HUES6 (cell line): ENCODE results near the gene KCTD10.
A peak's percentile ranks its signal among the peaks of the same experiment; 100 is the strongest.

Experiments used
- H3K27ac ChIP-seq: 2 replicates; pipeline ENCODE4 v1.7.0; 2013; ENCODE audit warnings: low read depth, mild to moderate bottlenecking, low read length, inconsistent platforms
- H3K27me3 ChIP-seq: 2 replicates; pipeline ENCODE4 v1.6.1; 2013; ENCODE audit warnings: low read length; ENCODE audit not compliant: control insufficient read depth, insufficient read depth
- H3K36me3 ChIP-seq: 2 replicates; pipeline ENCODE4 v1.6.1; 2013; ENCODE audit warnings: low read length; ENCODE audit not compliant: control insufficient read depth, insufficient read depth
- H3K4me1 ChIP-seq: 2 replicates; pipeline ENCODE4 v1.6.1; 2013; ENCODE audit warnings: low read length; ENCODE audit not compliant: control insufficient read depth, insufficient read depth
- H3K4me3 ChIP-seq: 2 replicates; pipeline ENCODE4 v1.5.1; 2013; ENCODE audit warnings: low read depth, low read length
- H3K9ac ChIP-seq: one replicate; pipeline ENCODE4 v1.6.1; 2013; ENCODE audit warnings: mild to moderate bottlenecking, low read length
- H3K9me3 ChIP-seq: 2 replicates; pipeline ENCODE4 v1.6.1; 2013; ENCODE audit warnings: low read depth, low read length; ENCODE audit not compliant: control insufficient read depth, insufficient read depth

The KCTD10 gene

DNA sequence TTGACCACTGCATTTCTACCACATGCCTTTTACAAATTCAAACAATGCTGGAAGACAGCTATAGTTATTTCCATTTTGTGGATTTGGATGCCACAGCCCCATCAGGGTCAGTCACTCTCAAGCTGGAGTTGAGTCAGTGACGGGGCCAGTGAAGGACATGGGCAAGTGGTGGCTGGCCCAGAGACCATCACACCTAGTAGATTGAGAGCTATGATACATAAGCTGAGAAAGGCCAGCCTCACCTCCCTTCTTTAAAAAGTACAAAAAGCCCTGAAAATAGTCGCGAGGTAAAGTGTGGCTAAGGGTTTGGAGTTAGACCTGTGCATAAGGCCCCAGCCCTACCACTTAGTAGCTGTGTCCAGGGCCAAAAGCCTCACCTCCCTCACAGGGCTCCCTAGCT is 4.1 kb downstream of the KCTD10 start:
- Histone ChIP-seq H3K4me1 (peaks cover 15% of the 10 kb centered on the region), H3K4me3 (no peak overlapping the region), H3K9ac (no peak overlapping the region), H3K36me3 (peaks cover 30% of the 10 kb centered on the region), H3K9me3 (no peaks in the 10 kb centered on the region), H3K27ac (no peak overlapping the region), H3K27me3 (no peaks in the 10 kb centered on the region)

DNA sequence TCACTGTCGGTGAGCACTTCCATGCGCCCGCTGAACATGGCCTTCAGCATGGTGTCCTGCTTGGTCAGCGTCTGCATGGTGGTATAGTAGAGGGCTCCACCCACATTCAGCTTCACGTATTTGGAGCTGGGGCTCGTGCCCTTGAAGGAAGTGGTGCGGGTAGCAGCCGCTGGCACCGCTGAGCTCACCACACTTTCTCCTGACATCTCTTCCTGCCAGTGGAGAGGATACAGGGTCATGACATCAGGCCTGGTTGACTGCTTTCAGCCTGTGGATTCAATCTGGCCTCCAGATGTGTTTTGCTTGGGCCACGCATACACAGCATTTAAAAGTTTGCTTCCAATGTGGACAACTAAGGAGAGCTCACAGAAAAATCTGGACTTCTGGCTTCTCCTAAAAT is 7.6 kb downstream of the KCTD10 start:
- Histone ChIP-seq H3K36me3 (peaks cover 62% of the 10 kb centered on the region), H3K27me3 (no peaks in the 10 kb centered on the region), H3K4me1 (peaks cover 34% of the 10 kb centered on the region), H3K9ac (no peak overlapping the region), H3K9me3 (no peaks in the 10 kb centered on the region), H3K27ac (no peak overlapping the region), H3K4me3 (no peak overlapping the region)

DNA sequence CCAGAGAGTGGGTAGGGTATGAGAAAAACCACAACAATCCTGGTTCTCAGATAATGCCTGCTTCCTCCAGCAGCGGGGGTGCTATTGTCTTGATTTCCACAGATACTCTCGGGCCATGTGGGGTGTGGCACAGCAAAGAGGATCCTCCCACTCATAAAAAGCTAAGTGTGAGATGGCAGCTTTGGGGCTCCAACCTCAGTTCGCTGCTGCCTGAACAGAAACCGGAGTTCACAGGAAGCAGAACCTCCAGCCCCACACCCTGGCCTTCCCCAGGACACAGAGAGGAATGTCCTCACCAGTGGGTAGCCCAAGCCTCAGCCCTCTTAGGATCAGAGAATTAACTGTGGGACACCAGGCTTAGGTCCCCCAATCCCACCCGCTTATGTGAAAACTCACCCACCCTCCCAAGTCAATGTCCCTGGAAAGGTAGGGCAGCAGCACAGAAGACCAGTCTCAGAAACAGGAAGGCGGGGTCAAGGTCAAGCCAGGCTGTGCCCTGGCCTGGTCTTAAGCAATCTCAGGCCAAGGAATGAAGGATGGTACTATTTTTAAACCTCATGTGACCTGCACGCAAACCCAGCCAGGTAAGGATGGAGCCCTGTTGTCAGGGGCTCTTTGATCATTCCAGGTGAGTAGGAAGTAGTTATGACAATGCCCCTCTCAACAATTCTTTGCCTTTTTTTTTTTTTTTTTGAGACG is 9.0 kb downstream of the KCTD10 start:
- H3K9ac ChIP-seq, result no peak overlapping the region
- H3K36me3 ChIP-seq, result peaks cover 60% of the 10 kb centered on the region
- H3K4me3 ChIP-seq, result no peak overlapping the region
- no peak overlapping the region for H3K27ac ChIP-seq
- H3K4me1 ChIP-seq, result peaks cover 47% of the 10 kb centered on the region
- H3K9me3 ChIP-seq, result no peaks in the 10 kb centered on the region
- H3K27me3 ChIP-seq, result no peaks in the 10 kb centered on the region

DNA sequence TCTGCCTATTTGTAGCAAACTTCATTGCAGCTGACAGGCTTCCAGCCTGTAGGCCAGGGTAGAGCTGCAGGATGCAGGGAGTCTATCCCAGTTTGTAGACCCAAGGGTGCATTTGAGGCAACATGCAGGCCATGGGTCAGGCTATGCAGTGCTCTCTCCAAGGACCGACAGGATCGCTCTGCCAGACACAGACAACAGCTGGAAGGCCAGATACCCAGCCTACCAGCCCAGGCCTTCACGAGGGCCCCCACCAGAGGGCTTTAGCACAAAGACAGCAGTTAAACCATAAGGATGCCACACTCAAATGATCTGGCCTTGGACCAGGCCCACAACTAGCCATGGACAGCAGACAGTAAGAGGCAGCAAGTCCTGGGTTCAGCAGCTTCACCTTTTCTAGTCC is 10.3 kb downstream of the KCTD10 start:
- Histone ChIP-seq H3K36me3 (peaks cover 52% of the 10 kb centered on the region), H3K27ac (no peak overlapping the region)

DNA sequence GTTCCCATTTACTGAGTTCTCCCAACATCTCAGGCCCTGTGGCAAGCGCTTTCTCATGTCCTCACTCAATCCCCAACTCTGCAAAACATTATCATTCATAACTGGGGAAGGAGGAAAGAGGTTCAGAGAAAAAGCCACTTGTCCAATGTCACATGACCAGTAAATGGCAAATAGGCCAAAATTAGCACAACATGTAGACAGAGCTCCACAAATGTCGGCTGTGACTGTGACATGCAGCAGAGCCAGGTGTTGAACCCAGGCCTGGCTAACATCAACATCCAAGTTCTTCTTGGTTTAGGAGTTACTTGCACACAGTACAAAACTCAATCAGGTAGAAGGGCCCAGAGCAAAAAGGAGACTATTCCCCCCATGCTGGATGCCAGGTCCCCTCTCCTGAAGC is 10.8 kb downstream of the KCTD10 start:
- H3K4me1 ChIP-seq, result peaks cover 66% of the 10 kb centered on the region
- peaks cover 52% of the 10 kb centered on the region for H3K36me3 ChIP-seq
- no peak overlapping the region for H3K27ac ChIP-seq
- no peaks in the 10 kb centered on the region for H3K27me3 ChIP-seq
- H3K4me3 ChIP-seq, result no peak overlapping the region
- no peak overlapping the region for H3K9ac ChIP-seq
- no peaks in the 10 kb centered on the region for H3K9me3 ChIP-seq

More for the DNA sequence above, 10.3 kb downstream of the KCTD10 start:
- peaks cover 61% of the 10 kb centered on the region for H3K4me1 ChIP-seq
- H3K9ac ChIP-seq, result no peak overlapping the region
- no peaks in the 10 kb centered on the region for H3K27me3 ChIP-seq
- no peaks in the 10 kb centered on the region for H3K9me3 ChIP-seq
- no peak overlapping the region for H3K4me3 ChIP-seq

DNA sequence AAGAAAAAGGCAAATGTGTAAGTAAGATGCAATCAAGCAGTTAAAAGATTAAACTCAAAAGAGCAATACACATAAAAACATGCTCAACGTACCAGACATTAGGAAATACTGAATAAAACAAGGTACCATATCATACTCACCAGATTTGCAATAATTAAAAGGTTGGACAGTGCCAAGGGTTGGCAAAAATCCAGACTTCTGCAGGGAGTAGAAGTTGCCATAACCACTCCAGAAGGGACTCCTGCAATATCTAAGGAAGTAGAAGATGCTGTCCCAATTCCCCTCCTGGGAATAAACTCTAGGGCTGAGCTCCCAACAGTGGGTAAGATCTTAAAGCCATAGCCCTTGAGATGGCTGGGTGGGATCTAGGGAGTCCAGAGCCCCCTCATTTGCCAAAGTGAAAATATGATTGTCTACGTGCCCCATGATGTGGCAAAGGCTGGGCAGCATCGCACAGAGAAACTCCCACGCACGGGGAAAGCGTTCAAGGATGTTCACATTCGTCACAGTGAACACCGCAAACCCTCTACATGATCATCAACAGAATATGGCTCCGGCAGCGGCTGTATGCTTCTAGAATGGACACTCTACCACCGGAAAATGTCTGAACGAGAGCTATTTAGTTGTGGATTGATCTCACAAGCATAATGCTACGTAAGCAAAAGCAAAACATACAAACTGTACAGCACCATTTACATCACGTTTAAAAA is 12.3 kb downstream of the KCTD10 start:
- Histone ChIP-seq H3K36me3 (peaks cover 54% of the 10 kb centered on the region), H3K9me3 (no peaks in the 10 kb centered on the region), H3K4me1 (peaks cover 81% of the 10 kb centered on the region)

DNA sequence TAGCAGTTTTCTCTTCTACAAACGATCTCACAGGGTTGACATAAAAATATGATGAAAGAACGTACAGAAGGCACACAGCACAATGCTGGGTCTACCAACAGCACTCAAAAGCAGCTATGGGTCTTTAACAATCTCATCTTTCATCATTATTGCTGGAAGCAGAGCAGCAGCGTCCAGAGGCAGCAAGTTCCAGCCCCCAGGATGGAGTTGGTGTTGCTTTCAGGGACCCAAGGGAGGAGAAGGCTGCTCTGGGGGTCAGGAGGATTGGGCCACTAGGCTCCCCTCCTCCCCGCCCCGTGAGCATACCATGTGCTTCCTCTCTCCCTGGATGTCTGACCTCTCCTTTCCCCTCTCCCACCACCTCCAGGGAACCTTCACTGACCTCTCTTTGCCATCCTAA is 13.3 kb downstream of the KCTD10 start:
- H3K9me3 ChIP-seq, result no peaks in the 10 kb centered on the region
- H3K9ac ChIP-seq, result peak overlapping the region; percentile 66
- H3K4me3 ChIP-seq, result peak overlapping the region; percentile 15; the same call in 1 of the 2 replicates
- H3K27ac ChIP-seq, result peak overlapping the region; percentile 94; the same call in 1 of the 2 replicates
- H3K4me1 ChIP-seq, result peaks cover 91% of the 10 kb centered on the region
- peaks cover 46% of the 10 kb centered on the region for H3K36me3 ChIP-seq
- H3K27me3 ChIP-seq, result no peaks in the 10 kb centered on the region

More for the DNA sequence above, 12.3 kb downstream of the KCTD10 start:
- no peaks in the 10 kb centered on the region for H3K27me3 ChIP-seq
- H3K27ac ChIP-seq, result no peak overlapping the region
- H3K4me3 ChIP-seq, result no peak overlapping the region
- H3K9ac ChIP-seq, result no peak overlapping the region

DNA sequence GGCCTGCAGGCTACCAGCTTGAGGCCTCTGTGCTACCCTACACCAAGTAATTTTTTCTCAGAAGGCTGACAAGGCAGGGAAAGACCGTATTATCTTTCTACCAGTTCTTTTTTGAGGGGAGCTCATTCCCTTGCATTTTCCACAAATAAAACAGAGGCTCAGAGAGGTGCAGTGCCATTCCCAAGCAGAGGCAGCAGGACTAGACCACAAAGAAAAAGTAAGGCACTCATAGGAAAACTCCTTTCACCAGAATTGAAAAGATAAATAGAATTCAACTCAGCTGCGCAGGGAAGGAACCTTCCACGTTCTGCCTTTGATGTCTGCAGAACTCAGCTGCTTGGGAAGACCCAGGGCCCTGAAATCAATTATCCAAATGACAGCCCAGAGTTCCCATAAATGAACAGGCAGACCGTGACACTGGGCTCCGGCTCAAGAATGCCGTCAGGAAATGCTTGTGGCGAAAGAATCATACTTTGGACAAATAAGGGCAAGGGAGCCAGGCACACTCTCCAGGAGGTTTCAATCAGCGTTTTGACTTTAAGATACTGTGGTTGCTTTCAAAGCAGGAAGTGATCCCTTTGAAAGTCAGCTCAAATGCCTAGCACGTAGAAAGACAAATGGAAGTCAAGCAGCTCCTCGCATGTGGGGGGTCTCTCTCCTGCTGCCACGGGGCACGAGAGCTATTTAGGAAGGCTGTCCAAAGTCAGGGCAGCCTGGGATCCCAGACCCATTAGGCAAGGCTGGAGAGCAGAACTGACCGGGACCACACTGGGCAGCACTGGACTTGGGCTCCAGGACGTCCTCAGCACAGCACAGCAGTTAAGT is 14.0 kb downstream of the KCTD10 start:
- Histone ChIP-seq H3K9me3 (no peaks in the 10 kb centered on the region), H3K4me1 (peaks cover 94% of the 10 kb centered on the region), H3K4me3 (peak overlapping the region; percentile 15; the same call in 1 of the 2 replicates), H3K27ac (peak overlapping the region; percentile 94), H3K36me3 (peaks cover 43% of the 10 kb centered on the region), H3K27me3 (no peaks in the 10 kb centered on the region), H3K9ac (peak overlapping the region; percentile 77)

DNA sequence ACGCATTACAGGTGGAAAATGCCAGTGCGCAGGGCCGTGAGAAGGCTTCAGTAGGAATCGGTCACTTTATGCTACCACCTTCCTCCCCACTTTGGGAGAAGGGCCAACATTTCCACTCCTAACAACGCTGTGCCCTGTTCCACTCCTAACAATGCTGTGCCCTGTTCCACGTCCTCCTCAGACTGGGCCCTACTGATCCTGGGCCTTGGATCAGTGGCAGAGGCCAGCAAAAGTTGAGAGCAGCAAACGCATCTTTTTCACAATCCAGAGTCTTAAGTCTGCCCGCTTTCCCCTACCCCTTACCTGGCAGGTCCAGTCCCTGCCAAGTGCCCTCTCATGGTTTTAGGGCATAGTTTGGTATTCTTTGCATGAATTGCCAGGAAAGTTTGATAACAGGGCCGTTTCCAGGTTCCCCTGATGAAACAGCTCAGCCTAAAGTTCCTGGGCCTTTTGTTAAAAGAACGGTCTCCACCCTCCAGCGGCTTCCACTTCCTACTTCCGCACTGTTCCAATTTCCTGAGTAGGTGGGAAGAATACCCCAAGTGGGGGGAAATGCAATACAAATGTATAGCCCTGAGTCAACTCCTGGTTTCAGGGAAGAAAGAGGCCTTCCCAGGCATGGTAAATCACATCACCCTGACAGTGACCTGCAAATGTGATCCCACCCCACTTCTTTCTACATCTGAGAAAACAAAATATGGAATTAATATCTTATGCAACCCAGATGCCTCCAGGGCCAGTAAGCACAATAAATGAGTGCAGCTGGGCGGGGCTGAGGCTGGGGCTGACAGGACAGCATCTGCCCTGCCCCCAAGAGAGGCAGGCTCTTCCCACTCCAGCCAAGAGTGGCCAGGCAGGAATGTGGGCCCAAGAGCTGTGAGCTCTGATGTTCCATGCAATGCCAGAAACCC is 15.0 kb downstream of the KCTD10 start:
- no peaks in the 10 kb centered on the region for H3K9me3 ChIP-seq
- H3K27me3 ChIP-seq, result no peaks in the 10 kb centered on the region
- peak overlapping the region; percentile 77 for H3K9ac ChIP-seq
- 0 out of 2 replicates have a peak overlapping the region, but pooled peaks have one; percentile 7 for H3K4me3 ChIP-seq
- peaks cover 40% of the 10 kb centered on the region for H3K36me3 ChIP-seq
- peak overlapping the region; percentile 94 for H3K27ac ChIP-seq
- H3K4me1 ChIP-seq, result peaks cover 94% of the 10 kb centered on the region
